GM12873 (cell line): ENCODE results near the gene REX1BD.

Experiments used
- TF ChIP-seq, protein P1 (sequence below): IDR thresholded peaks from 2 replicates; pipeline ENCODE4 v1.5.1; 2012; ENCODE audit warnings: low read depth, mild to moderate bottlenecking, moderate library complexity, low read length, control low read depth; ENCODE audit not compliant: insufficient read depth; ENCODE audit errors: missing control alignments

Gene REX1BD

GRCh38 chr19:18608102-18608804 is 19.7 kb downstream of the REX1BD start:
- TF ChIP-seq, protein P1, sequence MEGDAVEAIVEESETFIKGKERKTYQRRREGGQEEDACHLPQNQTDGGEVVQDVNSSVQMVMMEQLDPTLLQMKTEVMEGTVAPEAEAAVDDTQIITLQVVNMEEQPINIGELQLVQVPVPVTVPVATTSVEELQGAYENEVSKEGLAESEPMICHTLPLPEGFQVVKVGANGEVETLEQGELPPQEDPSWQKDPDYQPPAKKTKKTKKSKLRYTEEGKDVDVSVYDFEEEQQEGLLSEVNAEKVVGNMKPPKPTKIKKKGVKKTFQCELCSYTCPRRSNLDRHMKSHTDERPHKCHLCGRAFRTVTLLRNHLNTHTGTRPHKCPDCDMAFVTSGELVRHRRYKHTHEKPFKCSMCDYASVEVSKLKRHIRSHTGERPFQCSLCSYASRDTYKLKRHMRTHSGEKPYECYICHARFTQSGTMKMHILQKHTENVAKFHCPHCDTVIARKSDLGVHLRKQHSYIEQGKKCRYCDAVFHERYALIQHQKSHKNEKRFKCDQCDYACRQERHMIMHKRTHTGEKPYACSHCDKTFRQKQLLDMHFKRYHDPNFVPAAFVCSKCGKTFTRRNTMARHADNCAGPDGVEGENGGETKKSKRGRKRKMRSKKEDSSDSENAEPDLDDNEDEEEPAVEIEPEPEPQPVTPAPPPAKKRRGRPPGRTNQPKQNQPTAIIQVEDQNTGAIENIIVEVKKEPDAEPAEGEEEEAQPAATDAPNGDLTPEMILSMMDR: no peak

GRCh38 chr19:18608805-18609716 is 20.5 kb downstream of the REX1BD start:
- TF ChIP-seq, protein P1: no peak

DNA sequence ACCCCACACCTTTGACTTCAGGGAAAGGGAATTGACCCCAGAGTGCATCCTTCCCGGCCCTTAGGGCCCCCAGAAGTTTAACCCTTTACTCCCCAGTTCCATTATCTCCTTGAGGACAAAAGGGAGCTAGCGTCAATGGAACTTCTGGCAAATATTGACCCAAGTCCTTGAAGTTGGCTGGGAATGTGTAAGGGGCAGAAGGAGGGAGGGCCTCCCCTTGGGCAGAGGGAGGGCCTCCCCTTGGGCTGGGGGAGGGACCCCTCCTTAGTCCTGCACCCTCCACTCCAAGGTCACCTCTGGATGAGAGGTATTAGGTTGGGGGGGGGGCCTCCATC is 21.1 kb downstream of the REX1BD start:
- TF ChIP-seq, protein P1: no peak

DNA sequence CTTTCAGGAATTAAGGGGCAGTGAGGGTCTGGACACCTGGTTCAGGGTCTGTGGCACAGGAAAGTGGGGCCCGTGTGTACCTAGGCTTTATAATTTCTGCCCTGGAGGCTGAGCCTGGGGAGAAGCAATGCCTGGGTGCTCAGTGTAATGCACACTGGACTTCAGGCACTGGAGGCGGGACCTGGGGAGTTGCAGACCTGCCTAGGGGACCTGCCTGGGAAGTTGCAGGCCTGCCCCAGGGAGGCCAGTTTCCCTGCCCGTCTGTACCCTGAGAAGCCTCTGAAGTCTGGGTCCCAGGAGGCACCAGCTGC is 21.6 kb downstream of the REX1BD start:
- TF ChIP-seq, protein P1: no peak

DNA sequence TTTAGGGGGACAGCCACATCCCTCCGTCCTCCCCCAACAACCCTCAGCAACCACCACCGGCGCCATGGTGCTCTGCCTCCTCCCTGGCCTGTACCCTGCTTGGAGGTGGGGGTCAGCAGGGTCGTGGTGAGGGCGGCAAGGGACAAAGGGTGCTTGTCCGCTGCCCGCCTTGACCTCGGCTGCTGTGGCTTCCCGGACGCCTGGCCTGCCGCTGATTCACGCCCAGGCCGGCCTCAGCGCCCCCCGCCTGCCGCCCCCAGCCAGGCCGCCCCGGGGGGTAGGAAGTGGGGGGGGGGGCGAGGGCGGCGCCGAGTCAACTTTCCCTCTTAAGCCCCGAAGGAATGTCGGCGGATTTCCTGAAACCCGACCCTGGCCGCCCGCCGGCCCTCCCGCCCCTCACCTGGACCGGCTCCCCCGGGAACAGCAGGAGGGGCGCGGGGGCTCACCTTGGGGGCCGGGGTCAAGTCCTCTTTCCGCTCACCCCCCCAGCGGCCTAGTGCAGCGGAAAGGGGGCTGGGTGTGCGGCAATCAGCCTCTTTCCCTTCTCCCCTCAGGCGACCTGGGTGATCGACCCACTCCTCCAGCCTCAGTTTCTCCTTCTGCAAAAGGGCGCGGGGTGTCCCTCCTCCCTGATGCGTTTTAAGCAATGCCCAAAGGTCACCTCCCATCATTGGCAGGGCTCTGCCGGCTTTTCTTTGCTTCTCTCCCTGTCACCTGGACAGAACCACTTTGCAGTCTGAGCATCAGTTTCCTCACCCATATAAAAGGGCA is 22.1 kb downstream of the REX1BD start:
- TF ChIP-seq, protein P1: no peak

DNA sequence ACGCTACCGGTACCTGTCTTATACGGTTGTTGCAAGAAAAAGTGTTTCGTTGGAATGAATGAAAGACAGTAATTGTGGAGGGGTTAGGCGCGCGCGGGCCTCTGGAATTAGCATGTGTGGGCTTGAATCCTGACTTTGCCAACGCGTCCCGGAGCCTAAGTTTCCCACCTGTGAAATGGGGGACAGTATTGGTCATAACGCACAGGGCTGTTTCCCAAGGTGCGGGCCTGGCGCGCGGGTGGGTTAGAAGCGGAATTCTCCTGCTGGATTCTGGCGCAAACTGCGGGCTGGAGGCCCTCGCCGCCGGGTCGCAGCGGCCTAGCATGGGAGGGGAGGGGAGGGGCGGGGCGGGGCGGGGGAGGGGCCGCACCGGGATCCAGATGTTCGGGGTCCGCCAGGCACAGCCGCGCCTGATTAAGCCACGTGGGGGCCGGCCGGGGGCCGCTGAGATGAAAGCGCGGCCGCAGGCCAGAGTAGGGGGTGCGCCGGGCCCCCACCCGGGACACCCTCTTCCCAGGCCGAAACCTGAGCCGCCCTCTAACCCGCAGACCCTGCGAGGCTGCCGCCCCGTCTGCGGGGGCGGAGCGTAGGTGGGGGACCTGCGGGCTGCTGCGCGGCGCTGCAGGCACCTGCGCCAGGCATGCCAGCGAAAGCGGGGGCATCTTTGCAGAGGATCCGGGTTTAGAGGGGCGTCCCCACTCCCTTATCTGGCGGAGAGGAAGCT is 22.9 kb downstream of the REX1BD start:
- TF ChIP-seq, protein P1: no peak
